ENCODE measurements around the gene ZNF526. TPM values are rescaled to one million over a fixed set of nuclear protein-coding genes. Genes with fewer than 3 reads are reported as not detected.

Gene ZNF526
- total RNA-seq, 2 experiments from 2014 or later, result 21.5 to 21.7 TPM

GRCh38 chr19:42214810-42215485 is 5.2 kb upstream of the ZNF526 start:
- no peaks in the 10 kb centered on the region for H3K27me3 Mint-ChIP-seq
- H3K36me3 Mint-ChIP-seq (ENCODE audit: low read depth), result peaks cover 51% of the 10 kb centered on the region
- peaks cover 75% of the 10 kb centered on the region for H3K4me1 Mint-ChIP-seq
- no peak for DNase-seq
- ChIA-PET CTCF (interaction anchor here (0.6 to 3.2 kb wide), 4 partner anchors 15 to 1070 kb away, joined by 3 to 16 read pairs (median 5); no protein-coding TSS in a partner anchor), POLR2A (interaction anchor here (0.9 to 4.7 kb wide), 8 partner anchors 8 to 83 kb away, joined by 3 to 68 read pairs (median 5); partner anchors contain the start of genes GSK3A and POU2F2)
- peak overlapping the region; percentile 44 for H3K27ac Mint-ChIP-seq
- H3K9me3 Mint-ChIP-seq, result no peaks in the 10 kb centered on the region
- peak overlapping the region; percentile 81 for H3K4me3 Mint-ChIP-seq

GRCh38 chr19:42216653-42217519 is 3.2 kb upstream of the ZNF526 start:
- POLR2A ChIA-PET, result interaction anchor here (0.7 to 4.7 kb wide), 18 partner anchors 10 to 864 kb away, joined by 3 to 68 read pairs (median 4); partner anchors contain the start of genes POU2F2, TGFB1 and ZNF574
- peaks cover 79% of the 10 kb centered on the region for H3K4me1 Mint-ChIP-seq
- peak overlapping the region; percentile 81 for H3K4me3 Mint-ChIP-seq
- DNase-seq, result peak; percentile 42
- H3K27ac Mint-ChIP-seq, result peak overlapping the region; percentile 88
- no peaks in the 10 kb centered on the region for H3K9me3 Mint-ChIP-seq
- H3K36me3 Mint-ChIP-seq (ENCODE audit: low read depth), result peaks cover 49% of the 10 kb centered on the region
- CTCF ChIA-PET, result interaction anchor here (0.8 to 3.2 kb wide), 7 partner anchors 13 to 84 kb away, joined by 3 to 16 read pairs (median 3); partner anchors contain the start of gene GSK3A
- no peaks in the 10 kb centered on the region for H3K27me3 Mint-ChIP-seq

- no peaks in the 10 kb centered on the region for H3K9me3 Mint-ChIP-seq
- H3K36me3 Mint-ChIP-seq (ENCODE audit: low read depth), result peaks cover 47% of the 10 kb centered on the region
- peak within 1 kb of the TSS; percentile 93 for H3K4me3 Mint-ChIP-seq
- no peaks in the 10 kb centered on the region for H3K27me3 Mint-ChIP-seq
- H3K27ac Mint-ChIP-seq, result peak within 1 kb of the TSS; percentile 88
- peaks cover 80% of the 10 kb centered on the region for H3K4me1 Mint-ChIP-seq
- peak; percentile 100 for DNase-seq
- ChIA-PET POLR2A (interaction anchor here (1.2 to 4.7 kb wide), 10 partner anchors 10 to 58 kb away, joined by 3 to 68 read pairs (median 5); partner anchors contain the start of gene GSK3A), CTCF (interaction anchor here (1.1 to 3.2 kb wide), 6 partner anchors 18 to 85 kb away, joined by 3 to 16 read pairs (median 4); partner anchors contain the start of gene GSK3A)
Measured at GRCh38 chr19:42217520-42218437, 2.3 kb upstream of the ZNF526 start, which contains the start of gene DEDD2. DEDD2 (minus strand) TSS chr19:42217677; CDS start chr19:42217007, 670 bp downstream.

- H3K9me3 Mint-ChIP-seq, result no peaks in the 10 kb centered on the region
- H3K27me3 Mint-ChIP-seq, result no peaks in the 10 kb centered on the region
- ChIA-PET CTCF (interaction anchor here (1.0 to 3.4 kb wide), 7 partner anchors 19 to 88 kb away, joined by 3 to 19 read pairs (median 12); partner anchors contain the start of genes GSK3A and POU2F2), POLR2A (interaction anchor here (0.8 to 3.6 kb wide), 14 partner anchors 8 to 76 kb away, joined by 3 to 27 read pairs (median 4); partner anchors contain the start of gene GSK3A)
- peaks cover 56% of the 10 kb centered on the region for H3K4me1 Mint-ChIP-seq
- peak overlapping the region; percentile 88 for H3K27ac Mint-ChIP-seq
- H3K36me3 Mint-ChIP-seq (ENCODE audit: low read depth), result peaks cover 35% of the 10 kb centered on the region
- no peak for DNase-seq
- H3K4me3 Mint-ChIP-seq, result peak overlapping the region; percentile 93
Measured at GRCh38 chr19:42220751-42221097, 612 bp downstream of the ZNF526 start.

- Mint-ChIP-seq H3K36me3 (ENCODE audit: low read depth) (peaks cover 57% of the 10 kb centered on the region), H3K9me3 (no peaks in the 10 kb centered on the region), H3K4me1 (peaks cover 39% of the 10 kb centered on the region), H3K4me3 (no peak overlapping the region), H3K27me3 (no peaks in the 10 kb centered on the region), H3K27ac (peak overlapping the region; percentile 49)
- POLR2A ChIA-PET, result no interaction called here
- DNase-seq, result no peak
- CTCF ChIA-PET, result no interaction called here
Measured at GRCh38 chr19:42224940-42225717, 5.0 kb downstream of the ZNF526 start.

GRCh38 chr19:42225718-42226292 is 5.7 kb downstream of the ZNF526 start:
- H3K36me3 Mint-ChIP-seq (ENCODE audit: low read depth), result peaks cover 58% of the 10 kb centered on the region

GRCh38 chr19:42226886-42227285 is 6.8 kb downstream of the ZNF526 start:
- Mint-ChIP-seq H3K4me1 (peaks cover 31% of the 10 kb centered on the region), H3K36me3 (ENCODE audit: low read depth) (peaks cover 67% of the 10 kb centered on the region), H3K27me3 (no peaks in the 10 kb centered on the region), H3K4me3 (no peak overlapping the region), H3K9me3 (no peaks in the 10 kb centered on the region), H3K27ac (no peak overlapping the region)
- POLR2A ChIA-PET, result interaction anchor here (1.6 to 2.1 kb wide), 2 partner anchors 10 to 15 kb away, joined by 4 to 6 read pairs; partner anchors contain the start of genes DEDD2 and GSK3A
- CTCF ChIA-PET, result no interaction called here
- no peak for DNase-seq

More at GRCh38 chr19:42225718-42226292, 5.7 kb downstream of the ZNF526 start:
- peaks cover 36% of the 10 kb centered on the region for H3K4me1 Mint-ChIP-seq
- no peak overlapping the region for H3K4me3 Mint-ChIP-seq
- H3K27me3 Mint-ChIP-seq, result no peaks in the 10 kb centered on the region
- no peak for DNase-seq
- CTCF ChIA-PET, result no interaction called here
- H3K9me3 Mint-ChIP-seq, result no peaks in the 10 kb centered on the region
- POLR2A ChIA-PET, result interaction anchor here (0.7 kb wide), 1 partner anchor 519 kb away, joined by 3 read pairs; no protein-coding TSS in a partner anchor
- no peak overlapping the region for H3K27ac Mint-ChIP-seq

- Mint-ChIP-seq H3K27ac (no peak overlapping the region), H3K9me3 (no peaks in the 10 kb centered on the region), H3K36me3 (ENCODE audit: low read depth) (peaks cover 74% of the 10 kb centered on the region), H3K27me3 (no peaks in the 10 kb centered on the region), H3K4me3 (no peak overlapping the region), H3K4me1 (peaks cover 19% of the 10 kb centered on the region)
- ChIA-PET CTCF (interaction anchor here (0.6 to 0.8 kb wide), 3 partner anchors 77 to 1686 kb away, joined by 3 to 4 read pairs (median 3); no protein-coding TSS in a partner anchor), POLR2A (interaction anchor here (0.6 to 2.1 kb wide), 4 partner anchors 8 to 14 kb away, joined by 3 to 6 read pairs (median 4); partner anchors contain the start of genes DEDD2, GSK3A and ZNF526)
- DNase-seq, result no peak
Measured at GRCh38 chr19:42228641-42229040, 8.5 kb downstream of the ZNF526 start.

- no peak for DNase-seq
- no peak overlapping the region for H3K4me3 Mint-ChIP-seq
- H3K36me3 Mint-ChIP-seq (ENCODE audit: low read depth), result peaks cover 77% of the 10 kb centered on the region
- H3K4me1 Mint-ChIP-seq, result peaks cover 19% of the 10 kb centered on the region
- H3K27ac Mint-ChIP-seq, result peak overlapping the region; percentile 36
- CTCF ChIA-PET, result interaction anchor here (1.1 kb wide), 2 partner anchors 13 kb away, joined by 3 to 6 read pairs; partner anchors contain the start of gene GSK3A
- POLR2A ChIA-PET, result interaction anchor here (0.6 to 1.2 kb wide), 7 partner anchors 8 to 13 kb away, joined by 3 to 4 read pairs (median 3); partner anchors contain the start of genes GSK3A and ZNF526
- H3K9me3 Mint-ChIP-seq, result no peaks in the 10 kb centered on the region
- H3K27me3 Mint-ChIP-seq, result no peaks in the 10 kb centered on the region
Measured at GRCh38 chr19:42229301-42229854, 9.3 kb downstream of the ZNF526 start.

- peaks cover 17% of the 10 kb centered on the region for H3K4me1 Mint-ChIP-seq
- H3K4me3 Mint-ChIP-seq, result no peak overlapping the region
- CTCF ChIA-PET, result interaction anchor here (1.1 kb wide), 2 partner anchors 13 kb away, joined by 3 to 6 read pairs; partner anchors contain the start of gene GSK3A
- POLR2A ChIA-PET, result interaction anchor here (0.8 to 1.2 kb wide), 5 partner anchors 9 to 13 kb away, joined by 3 to 4 read pairs (median 3); partner anchors contain the start of genes GSK3A and ZNF526
- no peaks in the 10 kb centered on the region for H3K27me3 Mint-ChIP-seq
- DNase-seq, result no peak
- H3K9me3 Mint-ChIP-seq, result no peaks in the 10 kb centered on the region
- peak overlapping the region; percentile 36 for H3K27ac Mint-ChIP-seq
- peaks cover 77% of the 10 kb centered on the region for H3K36me3 Mint-ChIP-seq (ENCODE audit: low read depth)
Measured at GRCh38 chr19:42229855-42230351, 9.8 kb downstream of the ZNF526 start.
